BLaER1 (cell line): Measurements from ENCODE around the gene SCLY.

ENCODE experiments used
- H3K27ac ChIP-seq: shearing (Covaris generic); formaldehyde crosslinking; 2 replicates; pipeline ENCODE4 v1.8.1; 2022
- H3K27me3 ChIP-seq: shearing (Covaris generic); formaldehyde crosslinking; 2 replicates; pipeline ENCODE4 v1.8.1; 2022
- H3K36me3 ChIP-seq: shearing (Covaris generic); formaldehyde crosslinking; 2 replicates; pipeline ENCODE4 v1.8.1; 2022
- H3K4me1 ChIP-seq: shearing (Covaris generic); formaldehyde crosslinking; 2 replicates; pipeline ENCODE4 v1.8.1; 2022
- H3K4me2 ChIP-seq: shearing (Covaris generic); formaldehyde crosslinking; 2 replicates; pipeline ENCODE4 v1.8.1; 2022
- H3K4me3 ChIP-seq: shearing (Covaris generic); formaldehyde crosslinking; 2 replicates; pipeline ENCODE4 v1.8.1; 2022
- H3K9ac ChIP-seq: shearing (Covaris generic); formaldehyde crosslinking; 2 replicates; pipeline ENCODE4 v1.8.1; 2022
- H3K9me3 ChIP-seq: shearing (Covaris generic); formaldehyde crosslinking; 2 replicates; pipeline ENCODE4 v1.8.1; 2022
- H4K20me1 ChIP-seq: shearing (Covaris generic); formaldehyde crosslinking; 2 replicates; pipeline ENCODE4 v1.8.1; 2022
- Cebpa-rat ChIP-seq: shearing (Covaris generic); IDR thresholded peaks from 2 replicates; pipeline ENCODE4 v1.8.1; 2022

The SCLY gene

GRCh38 chr2:238069021-238069709, 8.4 kb downstream of the SCLY start:
- Histone ChIP-seq H3K36me3 (peaks cover 97% of the 10 kb centered on the region), H3K4me2 (no peak overlapping the region; the same call in 1 of the 2 replicates), H3K9ac (no peak overlapping the region), H3K9me3 (peaks cover 25% of the 10 kb centered on the region), H3K4me1 (peaks cover 15% of the 10 kb centered on the region), H3K27me3 (no peaks in the 10 kb centered on the region), H4K20me1 (no peaks in the 10 kb centered on the region), H3K4me3 (no peak overlapping the region), H3K27ac (no peak overlapping the region)
- TF ChIP-seq Cebpa-rat = no peak

- Histone ChIP-seq H3K4me3 (no peak overlapping the region), H3K4me2 (no peak overlapping the region), H3K27me3 (no peaks in the 10 kb centered on the region), H3K9ac (no peak overlapping the region), H4K20me1 (no peaks in the 10 kb centered on the region), H3K27ac (no peak overlapping the region), H3K9me3 (peaks cover 31% of the 10 kb centered on the region), H3K4me1 (peaks cover 15% of the 10 kb centered on the region), H3K36me3 (peaks cover 97% of the 10 kb centered on the region)
- TF ChIP-seq Cebpa-rat = no peak
These were observed 9.1 kb downstream of the SCLY start for GRCh38 chr2:238069877-238070276.

DNA sequence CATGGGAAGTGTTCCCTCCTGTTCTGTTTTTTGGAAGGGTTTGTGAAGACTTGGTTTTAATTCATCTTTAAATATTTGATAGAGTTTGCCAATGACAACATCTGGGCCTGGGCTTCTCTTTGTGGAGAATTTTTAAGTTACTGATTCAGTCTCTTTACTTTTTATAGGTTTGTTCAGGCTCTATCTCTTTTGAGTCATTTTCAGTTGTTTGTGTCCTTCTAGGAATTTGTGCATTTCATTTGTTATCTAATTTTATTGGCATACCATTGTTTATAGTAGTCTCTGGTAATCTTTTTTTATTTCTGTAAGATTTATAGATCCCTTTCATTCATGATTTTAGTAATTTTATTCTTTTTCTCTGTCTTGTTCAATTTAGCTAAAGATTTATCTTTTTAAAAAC, 14.6 kb downstream of the SCLY start:
- H3K4me1 ChIP-seq = no peaks in the 10 kb centered on the region
- no peak overlapping the region for H3K27ac ChIP-seq
- peaks cover 28% of the 10 kb centered on the region for H3K9me3 ChIP-seq
- H4K20me1 ChIP-seq = no peaks in the 10 kb centered on the region
- no peak overlapping the region for H3K4me2 ChIP-seq
- H3K36me3 ChIP-seq = peaks cover 79% of the 10 kb centered on the region
- H3K4me3 ChIP-seq = no peak overlapping the region
- no peak for TF ChIP-seq Cebpa-rat
- H3K9ac ChIP-seq = no peak overlapping the region
- no peaks in the 10 kb centered on the region for H3K27me3 ChIP-seq

GRCh38 chr2:238077292-238077691, 16.5 kb downstream of the SCLY start:
- Histone ChIP-seq H3K9me3 (peaks cover 27% of the 10 kb centered on the region), H3K9ac (no peak overlapping the region), H3K4me3 (no peak overlapping the region), H3K27me3 (no peaks in the 10 kb centered on the region), H3K4me2 (no peak overlapping the region), H4K20me1 (no peaks in the 10 kb centered on the region), H3K36me3 (peaks cover 79% of the 10 kb centered on the region), H3K27ac (no peak overlapping the region), H3K4me1 (no peaks in the 10 kb centered on the region)
- no peak for TF ChIP-seq Cebpa-rat

DNA sequence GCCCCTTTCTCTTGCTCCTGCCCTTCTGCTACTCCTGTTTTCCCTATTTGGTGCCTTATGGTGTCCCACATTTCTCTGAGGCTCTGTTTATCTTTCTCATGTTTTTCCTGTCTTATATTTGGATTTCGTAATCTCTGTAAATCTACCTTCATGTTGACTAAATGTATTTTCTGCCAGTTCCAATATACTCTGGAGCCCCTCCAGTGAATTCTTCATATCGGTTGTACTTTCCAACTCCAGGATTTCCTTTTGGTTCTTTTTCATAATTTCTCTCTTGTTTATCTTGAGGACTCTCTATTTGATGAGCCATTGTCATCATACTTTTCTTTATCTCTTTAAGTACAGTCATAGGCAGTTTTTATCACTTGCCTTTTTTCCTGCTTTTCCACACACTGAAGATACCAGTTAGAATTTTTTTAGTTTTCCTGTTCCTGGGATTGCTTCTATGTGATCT, 19.1 kb downstream of the SCLY start:
- H3K9ac ChIP-seq = no peak overlapping the region
- H3K9me3 ChIP-seq = 0 out of 2 replicates have a peak, but pooled peaks cover 4% of the 10 kb centered on the region
- H3K4me3 ChIP-seq = no peak overlapping the region
- H3K36me3 ChIP-seq = peaks cover 80% of the 10 kb centered on the region
- no peaks in the 10 kb centered on the region for H3K4me1 ChIP-seq
- TF ChIP-seq Cebpa-rat = no peak
- no peak overlapping the region for H3K27ac ChIP-seq
- H3K27me3 ChIP-seq = no peaks in the 10 kb centered on the region
- no peaks in the 10 kb centered on the region for H4K20me1 ChIP-seq
- H3K4me2 ChIP-seq = no peak overlapping the region

GRCh38 chr2:238080518-238080917, 19.7 kb downstream of the SCLY start:
- H3K27me3 ChIP-seq = no peaks in the 10 kb centered on the region
- H3K9me3 ChIP-seq = 0 out of 2 replicates have a peak, but pooled peaks cover 4% of the 10 kb centered on the region
- H3K27ac ChIP-seq = no peak overlapping the region
- no peaks in the 10 kb centered on the region for H3K4me1 ChIP-seq
- H3K4me3 ChIP-seq = no peak overlapping the region
- no peak for TF ChIP-seq Cebpa-rat
- H3K9ac ChIP-seq = no peak overlapping the region
- no peaks in the 10 kb centered on the region for H4K20me1 ChIP-seq
- H3K36me3 ChIP-seq = peaks cover 84% of the 10 kb centered on the region
- H3K4me2 ChIP-seq = no peak overlapping the region

- Histone ChIP-seq H3K4me1 (no peaks in the 10 kb centered on the region), H3K27ac (no peak overlapping the region), H3K4me2 (no peak overlapping the region), H3K36me3 (peaks cover 82% of the 10 kb centered on the region), H3K4me3 (no peak overlapping the region), H3K9me3 (0 out of 2 replicates have a peak, but pooled peaks cover 2% of the 10 kb centered on the region), H4K20me1 (no peaks in the 10 kb centered on the region), H3K9ac (no peak overlapping the region), H3K27me3 (no peaks in the 10 kb centered on the region)
- no peak for TF ChIP-seq Cebpa-rat
These were observed 20.3 kb downstream of the SCLY start for GRCh38 chr2:238081150-238081549.

DNA sequence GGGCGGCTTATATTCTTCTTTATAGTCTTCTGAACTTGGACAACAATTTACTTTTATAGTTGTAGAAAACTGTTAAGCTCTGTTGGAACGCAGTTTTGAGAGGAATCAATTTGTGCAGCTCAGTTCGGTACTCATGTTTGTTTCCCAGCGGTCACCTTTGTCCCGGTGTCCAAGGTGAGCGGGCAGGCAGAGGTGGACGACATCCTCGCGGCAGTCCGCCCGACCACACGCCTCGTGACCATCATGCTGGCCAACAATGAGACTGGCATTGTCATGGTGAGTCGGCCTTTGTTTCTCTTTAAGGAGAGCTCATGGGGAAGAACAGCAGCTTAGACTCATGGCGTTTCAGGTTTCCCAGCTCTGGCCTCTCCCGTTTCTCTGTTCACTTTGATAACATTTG, 20.8 kb downstream of the SCLY start:
- TF ChIP-seq Cebpa-rat = no peak
- Histone ChIP-seq H3K27me3 (no peaks in the 10 kb centered on the region), H4K20me1 (no peaks in the 10 kb centered on the region), H3K4me1 (peaks cover under 1% of the 10 kb centered on the region; the same call in 1 of the 2 replicates), H3K9me3 (no peaks in the 10 kb centered on the region), H3K9ac (no peak overlapping the region), H3K27ac (no peak overlapping the region), H3K4me3 (no peak overlapping the region), H3K36me3 (peaks cover 82% of the 10 kb centered on the region), H3K4me2 (no peak overlapping the region)

- no peak for TF ChIP-seq Cebpa-rat
- Histone ChIP-seq H3K36me3 (peaks cover 79% of the 10 kb centered on the region), H3K27ac (no peak overlapping the region), H3K4me2 (no peak overlapping the region), H3K9me3 (no peaks in the 10 kb centered on the region), H3K9ac (no peak overlapping the region), H3K4me3 (no peak overlapping the region), H3K27me3 (no peaks in the 10 kb centered on the region), H3K4me1 (peaks cover 6% of the 10 kb centered on the region), H4K20me1 (no peaks in the 10 kb centered on the region)
These were observed 21.4 kb downstream of the SCLY start for GRCh38 chr2:238082151-238082550.

DNA sequence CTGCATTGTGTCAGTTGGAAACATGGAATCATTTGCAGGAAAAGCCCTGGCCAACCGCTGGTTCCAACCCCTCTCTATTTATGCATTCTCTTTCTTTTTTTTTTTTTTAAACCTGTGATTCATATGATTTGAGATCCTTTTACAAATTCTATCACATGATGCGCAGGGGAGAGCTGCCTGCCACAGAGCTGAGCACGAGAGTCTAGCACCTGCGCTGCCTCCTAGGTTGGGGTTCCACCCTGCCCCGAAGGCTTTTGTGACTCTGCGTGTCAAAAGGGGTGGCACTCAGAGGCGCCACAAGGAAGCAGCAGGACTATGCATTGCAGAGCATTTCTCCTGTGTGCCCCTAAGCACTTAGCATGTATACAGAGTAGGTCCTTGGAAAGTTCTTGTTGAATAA, 22.0 kb downstream of the SCLY start:
- Histone ChIP-seq H3K27me3 (no peaks in the 10 kb centered on the region), H3K36me3 (peaks cover 72% of the 10 kb centered on the region), H3K27ac (no peak overlapping the region), H3K4me3 (no peak overlapping the region), H3K4me2 (no peak overlapping the region), H4K20me1 (no peaks in the 10 kb centered on the region), H3K9me3 (no peaks in the 10 kb centered on the region), H3K4me1 (peaks cover 13% of the 10 kb centered on the region), H3K9ac (no peak overlapping the region)
- TF ChIP-seq Cebpa-rat = no peak
